HUES64 (cell line): ENCODE data around the gene GYPE.
"Not testable (repeated sequence)": the region's sequence is repeated elsewhere in the genome, so short reads cannot be mapped to it uniquely, and the experiment has no call there.

Source experiments
- H3K27ac ChIP-seq: 2 replicates; pipeline ENCODE4 v1.7.0; 2013; ENCODE audit warnings: low read depth, low read length, inconsistent platforms
- H3K27me3 ChIP-seq: 2 replicates; pipeline ENCODE4 v1.6.1; 2013; ENCODE audit warnings: mild to moderate bottlenecking, low read length; ENCODE audit not compliant: insufficient read depth
- H3K36me3 ChIP-seq: 2 replicates; pipeline ENCODE4 v1.6.1; 2013; ENCODE audit warnings: mild to moderate bottlenecking, low read length; ENCODE audit not compliant: insufficient read depth
- H3K4me1 ChIP-seq: 2 replicates; pipeline ENCODE4 v1.6.1; 2013; ENCODE audit warnings: mild to moderate bottlenecking, low read length, moderate library complexity; ENCODE audit not compliant: insufficient read depth
- H3K4me3 ChIP-seq: 2 replicates; pipeline ENCODE4 v1.5.1; 2013; ENCODE audit warnings: mild to moderate bottlenecking, low read length, moderate library complexity
- H3K9ac ChIP-seq: 2 replicates; pipeline ENCODE4 v1.6.1; 2013; ENCODE audit warnings: mild to moderate bottlenecking, low read depth, low read length
- H3K9me3 ChIP-seq: 2 replicates; pipeline ENCODE4 v1.6.1; 2013; ENCODE audit warnings: low read depth, low read length; ENCODE audit not compliant: insufficient read depth
- WGBS: fragments of 150-250, 120-280 bp; methylation state at CpG from one replicate; pipeline ENCODE4 v1.1.7; 2013; ENCODE audit warnings: missing lambda C conversion rate; 5-methylcytosine and 5-hydroxymethylcytosine counted together

The GYPE gene

GRCh38 chr4:143910906-143911305, 5.5 kb upstream of the GYPE start:
- H3K4me1 ChIP-seq, H3K36me3 ChIP-seq, H3K27ac ChIP-seq, H3K9me3 ChIP-seq, H3K4me3 ChIP-seq, H3K9ac ChIP-seq: not testable (repeated sequence)
- H3K27me3 ChIP-seq: peaks cover 11% of the 10 kb centered on the region
- 91% methylated on average over 2 of the region's 2 CpGs for WGBS

- WGBS: 49% methylated on average over 3 of the region's 3 CpGs
- not testable (repeated sequence) for H3K9me3 ChIP-seq, H3K4me3 ChIP-seq, H3K36me3 ChIP-seq, H3K9ac ChIP-seq, H3K4me1 ChIP-seq, H3K27ac ChIP-seq
- peaks cover 11% of the 10 kb centered on the region for H3K27me3 ChIP-seq
Observed at GRCh38 chr4:143907811-143908210, 2.5 kb upstream of the GYPE start.

GRCh38 chr4:143904431-143904830, 928 bp downstream of the GYPE start:
- not testable (repeated sequence) for H3K9me3 ChIP-seq, H3K9ac ChIP-seq, H3K27ac ChIP-seq, H3K4me1 ChIP-seq, H3K36me3 ChIP-seq, H3K27me3 ChIP-seq, H3K4me3 ChIP-seq

GRCh38 chr4:143890323-143890722, 15.0 kb downstream of the GYPE start:
- not testable (repeated sequence) for H3K9me3 ChIP-seq, H3K27ac ChIP-seq
- no CpG with 5 or more reads among the region's 4 CpGs for WGBS

GRCh38 chr4:143888189-143888588, 17.2 kb downstream of the GYPE start:
- WGBS: no CpG with 5 or more reads among the region's 3 CpGs
- H3K36me3 ChIP-seq, H3K9ac ChIP-seq, H3K4me3 ChIP-seq, H3K9me3 ChIP-seq, H3K4me1 ChIP-seq, H3K27me3 ChIP-seq, H3K27ac ChIP-seq: not testable (repeated sequence)

More at GRCh38 chr4:143890323-143890722, 15.0 kb downstream of the GYPE start:
- not testable (repeated sequence) for H3K27me3 ChIP-seq, H3K9ac ChIP-seq, H3K4me3 ChIP-seq, H3K36me3 ChIP-seq, H3K4me1 ChIP-seq

GRCh38 chr4:143884965-143885364, 20.4 kb downstream of the GYPE start:
- H3K4me3 ChIP-seq, H3K27ac ChIP-seq, H3K27me3 ChIP-seq, H3K9ac ChIP-seq, H3K9me3 ChIP-seq, H3K36me3 ChIP-seq, H3K4me1 ChIP-seq: not testable (repeated sequence)

GRCh38 chr4:143883529-143883928, 21.8 kb downstream of the GYPE start:
- Histone ChIP-seq H3K4me1 (no peaks in the 10 kb centered on the region), H3K27me3 (no peaks in the 10 kb centered on the region), H3K9me3 (no peaks in the 10 kb centered on the region), H3K36me3 (no peaks in the 10 kb centered on the region), H3K9ac (no peak overlapping the region), H3K27ac (no peak overlapping the region), H3K4me3 (no peak overlapping the region)

GRCh38 chr4:143882892-143883291, 22.5 kb downstream of the GYPE start:
- Histone ChIP-seq H3K4me3 (no peak overlapping the region), H3K9ac (no peak overlapping the region), H3K27me3 (no peaks in the 10 kb centered on the region), H3K4me1 (no peaks in the 10 kb centered on the region), H3K36me3 (no peaks in the 10 kb centered on the region), H3K27ac (no peak overlapping the region), H3K9me3 (no peaks in the 10 kb centered on the region)
- 85% methylated on average over 4 of the region's 4 CpGs for WGBS

- not testable (repeated sequence) for H3K27me3 ChIP-seq, H3K27ac ChIP-seq, H3K4me3 ChIP-seq, H3K36me3 ChIP-seq, H3K9me3 ChIP-seq, H3K4me1 ChIP-seq, H3K9ac ChIP-seq
- no CpG with 5 or more reads among the region's 2 CpGs for WGBS
Observed at GRCh38 chr4:143879561-143879960, 25.8 kb downstream of the GYPE start.

GRCh38 chr4:143875357-143875756, 30.0 kb downstream of the GYPE start:
- not testable (repeated sequence) for H3K4me1 ChIP-seq
- WGBS: 97% methylated on average over 2 of the region's 2 CpGs

GRCh38 chr4:143870523-143871268, 34.7 kb downstream of the GYPE start:
- WGBS: 92% methylated on average over 2 of the region's 3 CpGs
- not testable (repeated sequence) for H3K9ac ChIP-seq, H3K36me3 ChIP-seq, H3K9me3 ChIP-seq, H3K27me3 ChIP-seq, H3K4me1 ChIP-seq, H3K27ac ChIP-seq, H3K4me3 ChIP-seq

More at GRCh38 chr4:143875357-143875756, 30.0 kb downstream of the GYPE start:
- not testable (repeated sequence) for H3K9me3 ChIP-seq, H3K36me3 ChIP-seq, H3K4me3 ChIP-seq, H3K27ac ChIP-seq, H3K9ac ChIP-seq, H3K27me3 ChIP-seq

- not testable (repeated sequence) for H3K4me3 ChIP-seq, H3K36me3 ChIP-seq, H3K9ac ChIP-seq, H3K27ac ChIP-seq, H3K27me3 ChIP-seq, H3K9me3 ChIP-seq, H3K4me1 ChIP-seq
- WGBS: 76% methylated on average over 3 of the region's 3 CpGs
Observed at GRCh38 chr4:143869925-143870324, 35.4 kb downstream of the GYPE start.
